A673 (cell line): ENCODE results near the gene EDIL3. TPM values are rescaled to one million over a fixed set of nuclear protein-coding genes. Genes with fewer than 3 reads are reported as not detected.

Source experiments
- BruUV-seq: library from RNA; stranded (reverse); fragments of 400-500 nt; replicated peaks from 2 replicates; lab custom pipeline; 2021; lab: Mats Ljungman, UMichigan
- CTCF ChIA-PET: fragments of 300-600 bp; sonication (Branson Sonifier 250); formaldehyde crosslinking; loops from one replicate; lab custom pipeline; 2022; ENCODE audit warnings: antibody characterized with exemption; lab: Charles Lee
- POLR2A ChIA-PET: fragments of 300-600 bp; sonication (Branson Sonifier 250); formaldehyde crosslinking; loops from one replicate; lab custom pipeline; 2022; ENCODE audit warnings: antibody characterized with exemption; ENCODE audit not compliant: low non-redundant PET; lab: Charles Lee
- DNase-seq: peaks from one replicate; pipeline ENCODE4 v3.0.0-alpha.2; 2015; ENCODE audit warnings: low spot score
- H3K27ac ChIP-seq: fragments of 200-600 bp; sonication (generic); 2 replicates; pipeline ENCODE4 v1.5.1; 2016; ENCODE audit warnings: mixed run types, low read depth, mild to moderate bottlenecking, mixed read lengths, antibody characterized with exemption, low read length; ENCODE audit not compliant: poor library complexity, severe bottlenecking
- H3K27me3 ChIP-seq: fragments of 200-600 bp; sonication (generic); replicated peaks from 2 replicates; pipeline ENCODE4 v1.6.1; 2017; ENCODE audit warnings: mixed run types, low read depth, mild to moderate bottlenecking, mixed read lengths, antibody characterized with exemption, low read length; ENCODE audit not compliant: insufficient read depth, poor library complexity
- H3K36me3 ChIP-seq: fragments of 200-600 bp; sonication (generic); 2 replicates; pipeline ENCODE4 v1.6.1; 2016; ENCODE audit warnings: mixed run types, mild to moderate bottlenecking, mixed read lengths, antibody characterized with exemption, low read length; ENCODE audit not compliant: insufficient read depth, poor library complexity, severe bottlenecking
- H3K4me1 ChIP-seq: fragments of 200-600 bp; sonication (generic); 2 replicates; pipeline ENCODE4 v1.6.1; 2017; ENCODE audit warnings: mixed run types, mild to moderate bottlenecking, mixed read lengths, antibody characterized with exemption, low read length; ENCODE audit not compliant: insufficient read depth, poor library complexity, severe bottlenecking
- H3K4me3 ChIP-seq: fragments of 200-600 bp; sonication (generic); 2 replicates; pipeline ENCODE4 v1.5.1; 2016; ENCODE audit warnings: low read depth, mixed run types, mild to moderate bottlenecking, mixed read lengths, low read length; ENCODE audit not compliant: poor library complexity, severe bottlenecking
- H3K9me3 ChIP-seq: fragments of 200-600 bp; sonication (generic); 2 replicates; pipeline ENCODE4 v1.6.1; 2016; ENCODE audit warnings: mixed run types, low read depth, mild to moderate bottlenecking, mixed read lengths, antibody characterized with exemption, low read length; ENCODE audit not compliant: poor library complexity, severe bottlenecking
- EZH2 ChIP-seq: fragments of 200-600 bp; sonication (generic); IDR thresholded peaks from 2 replicates; pipeline ENCODE4 v1.6.1; 2017; ENCODE audit warnings: borderline replicate concordance, low read depth, mild to moderate bottlenecking, mixed read lengths, antibody characterized with exemption, low read length; ENCODE audit not compliant: poor library complexity, severe bottlenecking
- intact Hi-C: fragments of 100-400 bp; cut with micrococcal nuclease; formaldehyde crosslinking; loops from one replicate; pipeline ENCODE4 v1.10.0; 2022; ENCODE audit not compliant: unreplicated experiment
- total RNA-seq: library from RNA; stranded (reverse); gene quantifications from 2 replicates; pipeline ENCODE4 v1.2.3, GENCODE V29; 2021
- TF ChIP-seq, protein P1 (sequence below): fragments of 300-800, 200-600 bp; sonication (generic); conservative IDR thresholded peaks from 2 replicates; pipeline ENCODE4 v1.5.1; 2017; ENCODE audit warnings: low read depth, mild to moderate bottlenecking, antibody characterized with exemption, low read length, moderate library complexity, mixed read lengths

EDIL3 gene
- total RNA-seq, 1 experiment from 2014 or later = 4.6 TPM

DNA sequence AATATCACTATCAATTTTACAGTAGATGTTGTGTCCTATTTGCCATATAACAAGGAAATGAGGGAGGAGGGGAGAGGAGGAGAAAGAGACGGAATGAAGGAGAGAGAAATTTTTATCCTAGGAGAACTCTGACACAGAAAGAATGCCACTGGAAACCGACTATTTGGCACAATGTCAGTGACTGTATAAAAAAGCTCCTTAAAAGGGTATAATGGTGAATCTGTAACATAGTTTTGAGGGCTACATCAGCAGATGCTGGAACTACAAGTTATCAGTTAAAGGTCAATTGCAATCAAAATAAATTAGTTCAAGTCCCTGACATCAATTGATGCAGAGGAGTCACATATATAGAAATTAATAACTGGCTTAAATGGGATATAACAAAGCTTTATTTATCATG lies 5.7 kb downstream of the EDIL3 start:
- no peak for DNase-seq
- peaks cover 14% of the 10 kb centered on the region for H3K4me1 ChIP-seq
- TF ChIP-seq, protein P1, sequence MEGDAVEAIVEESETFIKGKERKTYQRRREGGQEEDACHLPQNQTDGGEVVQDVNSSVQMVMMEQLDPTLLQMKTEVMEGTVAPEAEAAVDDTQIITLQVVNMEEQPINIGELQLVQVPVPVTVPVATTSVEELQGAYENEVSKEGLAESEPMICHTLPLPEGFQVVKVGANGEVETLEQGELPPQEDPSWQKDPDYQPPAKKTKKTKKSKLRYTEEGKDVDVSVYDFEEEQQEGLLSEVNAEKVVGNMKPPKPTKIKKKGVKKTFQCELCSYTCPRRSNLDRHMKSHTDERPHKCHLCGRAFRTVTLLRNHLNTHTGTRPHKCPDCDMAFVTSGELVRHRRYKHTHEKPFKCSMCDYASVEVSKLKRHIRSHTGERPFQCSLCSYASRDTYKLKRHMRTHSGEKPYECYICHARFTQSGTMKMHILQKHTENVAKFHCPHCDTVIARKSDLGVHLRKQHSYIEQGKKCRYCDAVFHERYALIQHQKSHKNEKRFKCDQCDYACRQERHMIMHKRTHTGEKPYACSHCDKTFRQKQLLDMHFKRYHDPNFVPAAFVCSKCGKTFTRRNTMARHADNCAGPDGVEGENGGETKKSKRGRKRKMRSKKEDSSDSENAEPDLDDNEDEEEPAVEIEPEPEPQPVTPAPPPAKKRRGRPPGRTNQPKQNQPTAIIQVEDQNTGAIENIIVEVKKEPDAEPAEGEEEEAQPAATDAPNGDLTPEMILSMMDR = no peak
- no peak for TF ChIP-seq EZH2
- ChIA-PET CTCF (no interaction called here), POLR2A (no interaction called here)
- intact Hi-C loops = no loop called here
- H3K27ac ChIP-seq = no peak overlapping the region
- no peaks in the 10 kb centered on the region for H3K36me3 ChIP-seq
- no peaks in the 10 kb centered on the region for H3K9me3 ChIP-seq
- no TSS peak for BruUV-seq
- H3K27me3 ChIP-seq = peaks cover 37% of the 10 kb centered on the region
- no peak overlapping the region for H3K4me3 ChIP-seq

DNA sequence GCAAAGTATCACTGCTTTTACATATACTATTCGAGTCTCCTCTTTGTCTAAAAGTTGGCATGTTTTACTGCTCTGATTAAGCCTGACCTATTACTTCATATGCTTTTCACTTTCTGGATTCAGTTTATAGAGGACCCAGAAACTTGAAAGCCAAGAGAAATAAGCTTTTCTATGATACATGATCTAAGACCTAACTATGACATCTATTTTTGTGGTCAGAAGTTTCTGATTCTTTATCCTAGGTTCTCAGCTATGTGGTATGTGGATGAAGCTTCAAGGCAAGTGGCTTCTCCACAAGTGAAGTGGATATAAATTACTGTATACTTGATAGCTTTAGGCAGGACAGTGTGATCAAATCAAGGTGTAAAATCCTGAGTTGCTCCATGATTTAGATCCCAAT lies 6.3 kb downstream of the EDIL3 start:
- Histone ChIP-seq H3K9me3 (no peaks in the 10 kb centered on the region), H3K36me3 (no peaks in the 10 kb centered on the region), H3K27me3 (peaks cover 32% of the 10 kb centered on the region), H3K27ac (no peak overlapping the region), H3K4me1 (peaks cover 9% of the 10 kb centered on the region), H3K4me3 (no peak overlapping the region)
- BruUV-seq = no TSS peak
- DNase-seq = no peak
- CTCF ChIA-PET = no interaction called here
- TF ChIP-seq, protein P1 = no peak
- no peak for TF ChIP-seq EZH2
- POLR2A ChIA-PET = no interaction called here
- intact Hi-C loops = no loop called here

DNA sequence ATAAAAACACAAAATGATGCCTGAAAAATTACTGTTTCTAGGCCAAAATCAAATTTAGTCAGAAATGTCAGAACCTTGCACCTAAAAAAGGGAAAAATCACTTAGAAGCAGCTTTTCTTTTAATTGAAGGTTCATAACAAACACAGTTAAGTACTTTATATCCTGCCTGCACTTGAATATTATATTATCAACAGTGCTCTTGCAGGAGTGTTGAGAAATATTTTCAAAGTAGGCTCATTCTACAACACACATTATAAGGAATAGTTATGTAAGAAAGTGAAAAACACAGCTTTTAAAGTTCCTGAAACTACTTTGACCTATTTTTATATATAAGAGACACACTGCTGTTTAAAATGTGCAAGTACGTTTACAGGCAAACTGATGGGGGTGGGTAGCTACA lies 8.3 kb downstream of the EDIL3 start:
- no peak for DNase-seq
- no TSS peak for BruUV-seq
- Histone ChIP-seq H3K4me1 (peaks cover under 1% of the 10 kb centered on the region), H3K4me3 (no peak overlapping the region), H3K27me3 (peaks cover 11% of the 10 kb centered on the region), H3K36me3 (no peaks in the 10 kb centered on the region), H3K9me3 (no peaks in the 10 kb centered on the region), H3K27ac (no peak overlapping the region)
- intact Hi-C loops = no loop called here
- POLR2A ChIA-PET = no interaction called here
- CTCF ChIA-PET = no interaction called here
- TF ChIP-seq EZH2 = no peak
- TF ChIP-seq, protein P1 = no peak
